Left lung (tissue), 10 donors: ENCODE data around the gene MAN1A1. TPM values are rescaled to one million over a fixed set of nuclear protein-coding genes. Genes with fewer than 3 reads are reported as not detected.
A peak's percentile ranks its signal among the peaks of the same experiment; 100 is the strongest.
"Not testable (repeated sequence)": the region's sequence is repeated elsewhere in the genome, so short reads cannot be mapped to it uniquely, and the experiment has no call there.

Experiments
- ATAC-seq: fragments of 200-7000 bp; cut with Tn5 transposase; one replicate; pipeline ENCODE4 v1.9.1; 2020; ENCODE audit warnings: moderate library complexity
- DNase-seq, 4 donors: peaks; one replicate each; pipeline ENCODE4 v3.0.0-alpha.2; 2013 to 2020
- H3K27ac ChIP-seq, 2 donors: fragments of 200-600 bp; sonication (generic) in 1 of 2; one replicate each; pipeline versions ENCODE4 v1.5.0 to v1.8.0; 2020 to 2021
- H3K27me3 ChIP-seq, 2 donors: fragments of 200-600 bp; sonication (generic) in 1 of 2; one replicate each; pipeline versions ENCODE4 v1.5.0 to v1.8.0; 2020 to 2021
- H3K36me3 ChIP-seq, 2 donors: fragments of 200-600 bp; sonication (generic) in 1 of 2; one replicate each; pipeline versions ENCODE4 v1.5.0 to v1.8.0; 2020 to 2021
- H3K4me1 ChIP-seq, 2 donors: fragments of 200-600 bp; one replicate each; pipeline ENCODE4 v1.8.0; 2021
- H3K4me3 ChIP-seq, 2 donors: fragments of 200-600 bp; sonication (generic) in 1 of 2; one replicate each; pipeline versions ENCODE4 v1.5.0 to v1.8.0; 2020 to 2021; ENCODE audit warnings: mild to moderate bottlenecking in 1 of 2
- H3K9me3 ChIP-seq, 2 donors: fragments of 200-600 bp; sonication (generic) in 1 of 2; one replicate each; pipeline versions ENCODE4 v1.5.0 to v1.8.0; 2020 to 2021
- CTCF ChIP-seq, 2 donors: fragments of 200-600 bp; sonication (generic) in 1 of 2; IDR thresholded peaks; one replicate each; pipeline versions ENCODE4 v1.5.0 to v1.8.0; 2021; ENCODE audit warnings: antibody characterized with exemption in 2 of 2
- intact Hi-C, 2 donors: fragments of 100-400 bp; cut with DNase I; formaldehyde crosslinking; loops; one replicate each; pipeline versions ENCODE4 v1.11.2 to v1.14.2; 2022
- polyA plus RNA-seq, 6 donors: library from polyadenylated mRNA; unstranded; fragments of 120-200 nt; gene quantifications; one replicate each; pipeline ENCODE4 v1.2.1, GENCODE V29; 2013; ENCODE audit not compliant: insufficient read length in 6 of 6
- total RNA-seq, 2 donors: library from RNA; stranded (reverse); fragmentation: NEBNext Ultra II Directional; extraction: Animal tissue kit (Norgen Biotek cat#: 25700); gene quantifications; one replicate each; pipeline ENCODE4 v1.2.1, GENCODE V29; 2021
- donor health status: DM: no; HTN: yes; CAD: no.
- donor health status: DM: no; HTN: no; CAD: no.

The MAN1A1 gene
- total and polyA plus RNA-seq, 8 donors, result 49.6 to 76.6 (median 58.1) TPM

GRCh38 chr6:119297049-119297448 is 52.5 kb downstream of the MAN1A1 start:
- TF ChIP-seq CTCF (IDR thresholded peaks at IDR 0.05), result no peak

DNA sequence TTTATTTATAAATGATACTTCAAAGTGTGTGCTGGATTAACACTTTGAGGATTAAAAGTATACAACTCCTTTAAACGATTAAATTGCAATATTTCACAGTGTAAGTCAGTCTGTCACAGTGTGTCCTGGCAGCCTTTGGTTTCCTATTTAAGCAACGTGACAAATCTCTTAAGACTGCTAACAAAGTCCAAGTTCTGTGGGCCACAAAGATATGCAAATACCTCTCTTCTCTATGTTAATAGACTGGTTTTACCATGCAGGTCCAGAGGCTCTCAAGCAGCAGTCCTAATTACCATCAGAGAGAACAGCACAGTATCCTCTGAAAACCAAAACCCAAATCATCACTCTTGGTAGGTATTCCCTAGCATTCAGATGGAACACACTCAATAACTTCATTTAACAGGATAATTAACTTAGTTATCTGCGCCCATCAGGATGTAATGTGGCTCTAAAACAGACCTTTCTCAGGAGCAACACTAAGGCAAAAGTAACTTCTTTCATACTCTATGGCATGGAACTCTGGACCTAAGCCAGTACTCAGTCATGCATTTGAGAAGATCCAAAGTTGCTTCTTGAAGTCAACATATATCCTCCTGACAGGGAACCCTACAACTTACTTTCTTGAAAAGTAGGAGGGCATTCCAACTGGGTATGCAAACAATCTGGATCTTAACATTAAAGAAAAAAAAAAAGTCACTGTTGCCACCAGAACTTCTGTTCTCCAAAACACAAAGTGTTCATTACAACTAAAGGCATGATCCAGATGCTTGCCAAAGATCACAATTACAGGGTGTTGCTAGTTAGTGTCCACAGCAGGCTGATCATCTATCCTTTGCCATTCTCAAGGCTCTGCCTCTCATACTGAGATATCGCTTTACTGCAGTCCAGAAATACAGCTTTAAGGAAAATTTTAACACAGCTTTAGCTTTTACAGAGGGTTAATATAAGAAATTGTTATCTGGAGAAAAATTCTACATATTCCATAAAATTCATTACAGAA is 53.2 kb downstream of the MAN1A1 start:
- Histone ChIP-seq H3K4me1 (peaks cover 3 to 12% of the 10 kb centered on the region in 2 donors), H3K27me3 (no peaks in the 10 kb centered on the region), H3K27ac (no peak overlapping the region), H3K4me3 (no peak overlapping the region), H3K36me3 (peaks cover 0 to 9% of the 10 kb centered on the region in 2 donors), H3K9me3 (no peaks in the 10 kb centered on the region)
- intact Hi-C loops, result no loop called here
- DNase-seq (no peak), ATAC-seq (peak; percentile 42)
- TF ChIP-seq CTCF (IDR thresholded peaks at IDR 0.05), result no peak

More at GRCh38 chr6:119297049-119297448, 52.5 kb downstream of the MAN1A1 start:
- Histone ChIP-seq H3K4me1 (peaks cover 3 to 12% of the 10 kb centered on the region in 2 donors), H3K4me3 (no peak overlapping the region), H3K27me3 (no peaks in the 10 kb centered on the region), H3K9me3 (no peaks in the 10 kb centered on the region), H3K36me3 (peaks cover 0 to 10% of the 10 kb centered on the region in 2 donors), H3K27ac (no peak overlapping the region)
- ATAC-seq (peak; percentile 47), DNase-seq (no peak)
- intact Hi-C loops, result no loop called here

- peaks cover 3 to 12% of the 10 kb centered on the region in 2 donors for H3K4me1 ChIP-seq
- TF ChIP-seq CTCF (IDR thresholded peaks at IDR 0.05), result no peak
- H3K9me3 ChIP-seq, result no peaks in the 10 kb centered on the region
- no peak overlapping the region for H3K27ac ChIP-seq
- no peaks in the 10 kb centered on the region for H3K27me3 ChIP-seq
- no peaks in the 10 kb centered on the region for H3K36me3 ChIP-seq
- DNase-seq, result no peak
- no peak overlapping the region for H3K4me3 ChIP-seq
- no peak for ATAC-seq
- intact Hi-C loops, result no loop called here
Measured at GRCh38 chr6:119294984-119295383, 54.6 kb downstream of the MAN1A1 start.

DNA sequence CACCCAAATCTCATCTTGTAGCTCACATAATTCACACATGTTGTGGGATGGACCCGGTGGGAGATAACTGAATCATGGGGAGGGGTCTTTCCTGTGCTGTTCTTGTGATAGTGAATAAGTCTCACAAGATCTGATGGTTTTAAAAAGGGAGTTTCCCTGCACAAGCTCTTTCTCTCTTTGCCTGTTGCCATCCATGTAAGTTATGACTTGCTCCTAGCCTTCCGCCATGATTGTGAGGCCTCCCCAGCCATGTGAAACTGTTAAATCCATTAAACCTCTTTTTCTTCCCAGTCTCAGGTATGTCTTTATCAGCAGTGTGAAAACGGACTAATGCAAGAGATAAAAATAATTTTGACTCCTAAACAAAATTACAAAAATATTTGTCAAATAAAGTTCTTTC is 58.5 kb downstream of the MAN1A1 start:
- ATAC-seq, H3K27ac ChIP-seq, H3K4me3 ChIP-seq, H3K9me3 ChIP-seq, H3K27me3 ChIP-seq, intact Hi-C loops, H3K4me1 ChIP-seq, DNase-seq, H3K36me3 ChIP-seq: not testable (repeated sequence)

DNA sequence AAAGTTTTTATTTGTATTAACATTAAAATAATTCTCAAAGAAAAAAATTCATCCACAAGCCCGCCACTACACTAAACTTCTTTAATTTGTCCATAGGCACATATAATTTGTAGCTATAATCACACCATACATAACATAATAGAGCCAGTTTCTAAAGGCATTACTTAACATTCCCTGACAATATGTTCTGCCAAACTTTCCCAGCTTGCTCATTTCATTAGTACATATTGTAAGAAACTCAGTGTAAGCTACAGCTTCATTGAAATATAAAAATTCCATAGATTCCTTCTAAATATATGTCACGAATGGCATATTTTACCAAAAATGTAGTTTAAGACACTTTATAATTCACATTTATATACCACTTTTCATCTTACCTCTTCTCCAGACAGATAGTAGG is 59.3 kb downstream of the MAN1A1 start:
- TF ChIP-seq CTCF (IDR thresholded peaks at IDR 0.05), result no peak
- no peak for DNase-seq

More for the DNA sequence above, 59.3 kb downstream of the MAN1A1 start:
- no peak for ATAC-seq
- no peaks in the 10 kb centered on the region for H3K4me1 ChIP-seq
- H3K36me3 ChIP-seq, result no peaks in the 10 kb centered on the region
- H3K9me3 ChIP-seq, result no peaks in the 10 kb centered on the region
- H3K4me3 ChIP-seq, result no peak overlapping the region
- H3K27me3 ChIP-seq, result no peaks in the 10 kb centered on the region
- intact Hi-C loops, result no loop called here
- no peak overlapping the region for H3K27ac ChIP-seq
